HFFc6 (cell line): Measurements from ENCODE around the gene ARHGAP28. TPM values are rescaled to one million over a fixed set of nuclear protein-coding genes. Genes with fewer than 3 reads are reported as not detected.

Experiments
- DNase-seq: peaks from one replicate; pipeline ENCODE4 v3.0.0-alpha.2; 2018
- H3K27ac Mint-ChIP-seq: 2 replicates; pipeline ENCODE4 v1.8.0; 2020; ENCODE audit warnings: mild to moderate bottlenecking, mixed read lengths
- H3K27me3 Mint-ChIP-seq: 2 replicates; pipeline ENCODE4 v1.8.0; 2021; ENCODE audit warnings: mild to moderate bottlenecking, moderate library complexity, mixed read lengths; ENCODE audit not compliant: insufficient read depth
- H3K36me3 Mint-ChIP-seq: 2 replicates; pipeline ENCODE4 v1.8.0; 2021; ENCODE audit warnings: low read depth, mixed read lengths
- H3K4me1 Mint-ChIP-seq: 2 replicates; pipeline ENCODE4 v1.8.0; 2020; ENCODE audit warnings: low read depth, mixed read lengths
- H3K4me3 Mint-ChIP-seq: 2 replicates; pipeline ENCODE4 v1.8.0; 2020; ENCODE audit warnings: mild to moderate bottlenecking, moderate library complexity, mixed read lengths
- H3K9me3 Mint-ChIP-seq: 2 replicates; pipeline ENCODE4 v1.8.0; 2020; ENCODE audit warnings: mild to moderate bottlenecking, mixed read lengths
- CTCF ChIP-seq: fragments of 200-600 bp; sonication (generic); IDR thresholded peaks from 2 replicates; pipeline ENCODE4 v1.5.0; 2021; ENCODE audit warnings: antibody characterized with exemption, mild to moderate bottlenecking
- total RNA-seq, 6 experiments: library from RNA; stranded (reverse); fragmentation: NEBNext Ultra II Directional; extraction: Animal tissue kit (Norgen Biotek cat#: 25700); gene quantifications; 2 replicates in 1 of 6; 3 replicates in 5 of 6; pipeline ENCODE4 v1.2.3, GENCODE V29; 2021

ARHGAP28 gene
- total RNA-seq, 6 experiments from 2014 or later = 0.05 to 0.97 (median 0.39) TPM; not detected in 1

GRCh38 chr18:6860804-6861448 lies 131.4 kb downstream of the ARHGAP28 start:
- Mint-ChIP-seq H3K4me1 (no peaks in the 10 kb centered on the region), H3K4me3 (no peak overlapping the region), H3K27me3 (0 out of 2 replicates have a peak, but pooled peaks cover 2% of the 10 kb centered on the region), H3K36me3 (no peaks in the 10 kb centered on the region; the same call in 1 of the 2 replicates), H3K9me3 (peaks cover 37% of the 10 kb centered on the region), H3K27ac (no peak overlapping the region)
- no peak for TF ChIP-seq CTCF
- no peak for DNase-seq

DNA sequence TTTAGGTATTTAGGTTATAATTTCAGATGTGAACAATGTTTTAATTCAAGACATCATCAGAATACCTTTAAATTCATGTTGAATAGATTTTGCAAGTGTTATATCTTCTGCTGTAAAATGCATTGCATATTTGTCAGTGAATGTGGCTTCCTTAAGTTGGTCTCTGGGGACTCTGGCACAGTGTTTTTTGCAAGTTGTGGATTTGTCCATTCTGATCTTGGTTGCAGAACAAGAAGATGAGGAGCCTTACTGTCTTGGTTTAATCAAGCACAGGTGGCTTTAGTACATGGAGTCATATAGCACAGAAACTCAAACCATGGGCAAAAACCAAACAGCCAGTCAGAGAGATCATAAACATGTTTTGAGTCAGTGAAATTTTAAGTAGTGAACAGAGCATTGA lies 135.7 kb downstream of the ARHGAP28 start:
- Mint-ChIP-seq H3K27me3 (no peaks in the 10 kb centered on the region), H3K36me3 (no peaks in the 10 kb centered on the region; the same call in 1 of the 2 replicates), H3K4me1 (no peaks in the 10 kb centered on the region), H3K4me3 (no peak overlapping the region), H3K9me3 (peaks cover 19% of the 10 kb centered on the region), H3K27ac (no peak overlapping the region)
- DNase-seq = no peak
- TF ChIP-seq CTCF = no peak

GRCh38 chr18:6866552-6867085 lies 137.1 kb downstream of the ARHGAP28 start:
- DNase-seq = no peak
- no peak overlapping the region for H3K4me3 Mint-ChIP-seq
- peaks cover 3% of the 10 kb centered on the region; the same call in 1 of the 2 replicates for H3K27me3 Mint-ChIP-seq
- no peaks in the 10 kb centered on the region for H3K4me1 Mint-ChIP-seq
- TF ChIP-seq CTCF = no peak
- no peaks in the 10 kb centered on the region; the same call in 1 of the 2 replicates for H3K36me3 Mint-ChIP-seq
- H3K9me3 Mint-ChIP-seq = peaks cover 15% of the 10 kb centered on the region
- H3K27ac Mint-ChIP-seq = no peak overlapping the region

DNA sequence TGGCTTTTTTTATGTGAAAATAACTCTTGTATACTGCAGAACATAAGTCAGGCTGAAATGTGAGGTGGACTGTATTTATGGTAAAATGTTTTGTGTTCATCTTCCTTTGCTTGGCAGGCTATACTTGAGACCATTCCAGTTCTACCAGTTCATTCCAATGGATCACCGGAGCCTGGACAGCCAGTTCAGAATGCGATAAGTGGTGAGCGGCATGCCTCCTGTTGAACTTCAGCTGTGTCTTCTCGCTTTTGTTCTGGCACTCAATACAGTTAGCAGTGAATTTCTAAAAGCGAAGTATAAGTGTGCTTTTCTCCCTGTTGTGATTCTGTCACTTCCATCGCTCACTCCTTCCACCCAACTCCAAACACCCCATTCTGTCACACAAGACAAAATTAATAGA lies 138.5 kb downstream of the ARHGAP28 start:
- TF ChIP-seq CTCF = no peak
- peaks cover 15% of the 10 kb centered on the region for H3K9me3 Mint-ChIP-seq

DNA sequence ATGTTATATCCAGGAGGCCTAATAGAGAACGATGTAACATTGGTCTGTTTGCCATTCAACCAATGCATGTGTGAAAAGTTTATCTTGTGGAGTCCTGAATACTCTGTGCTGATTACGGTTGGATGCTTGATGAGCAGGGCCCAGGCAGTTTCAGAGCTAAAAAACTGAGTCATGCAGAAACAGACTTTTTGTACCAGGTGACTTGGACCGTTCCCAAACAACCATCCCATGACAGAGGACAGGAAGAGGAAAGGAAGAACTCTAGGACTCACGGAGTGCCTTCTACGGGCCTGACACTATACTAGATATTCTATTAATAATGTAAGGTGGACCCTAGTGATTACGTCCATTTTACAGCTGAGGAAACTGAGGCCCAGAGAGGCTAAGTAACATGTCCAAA lies 142.1 kb downstream of the ARHGAP28 start:
- H3K9me3 Mint-ChIP-seq = peaks cover 5% of the 10 kb centered on the region; the same call in 1 of the 2 replicates
- no peak for TF ChIP-seq CTCF
- H3K36me3 Mint-ChIP-seq = no peaks in the 10 kb centered on the region; the same call in 1 of the 2 replicates
- no peak for DNase-seq
- H3K27ac Mint-ChIP-seq = no peak overlapping the region
- H3K27me3 Mint-ChIP-seq = peaks cover 3% of the 10 kb centered on the region; the same call in 1 of the 2 replicates
- H3K4me3 Mint-ChIP-seq = no peak overlapping the region
- no peaks in the 10 kb centered on the region for H3K4me1 Mint-ChIP-seq

More for the DNA sequence above, 138.5 kb downstream of the ARHGAP28 start:
- Mint-ChIP-seq H3K27me3 (peaks cover 3% of the 10 kb centered on the region; the same call in 1 of the 2 replicates), H3K4me3 (no peak overlapping the region), H3K4me1 (no peaks in the 10 kb centered on the region), H3K27ac (no peak overlapping the region), H3K36me3 (no peaks in the 10 kb centered on the region; the same call in 1 of the 2 replicates)
- no peak for DNase-seq
